Measurements from ENCODE around the gene CPD.

CPD gene

DNA sequence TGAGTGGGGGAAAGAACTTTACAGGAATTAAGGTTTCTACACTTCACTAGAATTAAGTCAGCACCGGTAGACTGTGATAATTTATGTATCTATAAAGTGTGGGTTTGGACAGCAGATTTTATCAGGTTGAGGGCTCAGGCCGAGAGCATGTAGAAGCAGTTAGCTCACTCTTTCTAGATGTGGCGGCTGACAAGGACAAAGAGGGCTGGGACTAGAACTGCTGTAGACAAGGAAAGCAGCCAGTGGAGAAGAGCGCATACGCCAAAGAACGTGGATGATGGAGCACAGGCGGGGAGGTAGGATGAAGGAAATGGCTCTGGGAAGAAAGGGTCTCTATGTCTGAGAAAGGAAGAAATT, 98.0 kb downstream of the CPD start:
- H3F3A ChIP-seq (ENCODE audit: insufficient read depth): peaks cover 3% of the 10 kb centered on the region; the same call in 1 of the 2 replicates
- no peak overlapping the region for H3K27ac ChIP-seq (ENCODE audit: low read depth, low read length)
- peak overlapping the region; percentile 90 for H2AFZ ChIP-seq (ENCODE audit: low read depth, low read length, severe bottlenecking)
- no peaks in the 10 kb centered on the region for H3K27me3 ChIP-seq (ENCODE audit: low read length)
- H3K4me2 ChIP-seq (ENCODE audit: low read depth, low read length, poor library complexity, severe bottlenecking): peak overlapping the region; percentile 52
- H3K4me3 ChIP-seq (ENCODE audit: insufficient read depth, low read length, poor library complexity, severe bottlenecking): peak overlapping the region; percentile 30
- H3K9me3 ChIP-seq (ENCODE audit: insufficient read depth, low read length): no peaks in the 10 kb centered on the region
- peaks cover 25% of the 10 kb centered on the region for H3K79me2 ChIP-seq (ENCODE audit: insufficient read depth, low read length)
- TF ChIP-seq EZH2phosphoT487 (conservative IDR thresholded peaks at IDR 0.05; ENCODE audit: low read length): no peak
- TF ChIP-seq, protein P1, sequence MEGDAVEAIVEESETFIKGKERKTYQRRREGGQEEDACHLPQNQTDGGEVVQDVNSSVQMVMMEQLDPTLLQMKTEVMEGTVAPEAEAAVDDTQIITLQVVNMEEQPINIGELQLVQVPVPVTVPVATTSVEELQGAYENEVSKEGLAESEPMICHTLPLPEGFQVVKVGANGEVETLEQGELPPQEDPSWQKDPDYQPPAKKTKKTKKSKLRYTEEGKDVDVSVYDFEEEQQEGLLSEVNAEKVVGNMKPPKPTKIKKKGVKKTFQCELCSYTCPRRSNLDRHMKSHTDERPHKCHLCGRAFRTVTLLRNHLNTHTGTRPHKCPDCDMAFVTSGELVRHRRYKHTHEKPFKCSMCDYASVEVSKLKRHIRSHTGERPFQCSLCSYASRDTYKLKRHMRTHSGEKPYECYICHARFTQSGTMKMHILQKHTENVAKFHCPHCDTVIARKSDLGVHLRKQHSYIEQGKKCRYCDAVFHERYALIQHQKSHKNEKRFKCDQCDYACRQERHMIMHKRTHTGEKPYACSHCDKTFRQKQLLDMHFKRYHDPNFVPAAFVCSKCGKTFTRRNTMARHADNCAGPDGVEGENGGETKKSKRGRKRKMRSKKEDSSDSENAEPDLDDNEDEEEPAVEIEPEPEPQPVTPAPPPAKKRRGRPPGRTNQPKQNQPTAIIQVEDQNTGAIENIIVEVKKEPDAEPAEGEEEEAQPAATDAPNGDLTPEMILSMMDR (IDR thresholded peaks at IDR 0.05; ENCODE audit: insufficient read depth, low read length, poor library complexity, severe bottlenecking): no peak
- H3K36me3 ChIP-seq (ENCODE audit: low read length): peaks cover 4% of the 10 kb centered on the region; the same call in 1 of the 2 replicates
- peak overlapping the region; percentile 83 for H3K9ac ChIP-seq (ENCODE audit: low read length)
- H4K20me1 ChIP-seq (ENCODE audit: low read depth, low read length): no peaks in the 10 kb centered on the region
- H3K9me2 ChIP-seq (replicated peaks; ENCODE audit: insufficient read depth, low read length): no peaks in the 10 kb centered on the region

DNA sequence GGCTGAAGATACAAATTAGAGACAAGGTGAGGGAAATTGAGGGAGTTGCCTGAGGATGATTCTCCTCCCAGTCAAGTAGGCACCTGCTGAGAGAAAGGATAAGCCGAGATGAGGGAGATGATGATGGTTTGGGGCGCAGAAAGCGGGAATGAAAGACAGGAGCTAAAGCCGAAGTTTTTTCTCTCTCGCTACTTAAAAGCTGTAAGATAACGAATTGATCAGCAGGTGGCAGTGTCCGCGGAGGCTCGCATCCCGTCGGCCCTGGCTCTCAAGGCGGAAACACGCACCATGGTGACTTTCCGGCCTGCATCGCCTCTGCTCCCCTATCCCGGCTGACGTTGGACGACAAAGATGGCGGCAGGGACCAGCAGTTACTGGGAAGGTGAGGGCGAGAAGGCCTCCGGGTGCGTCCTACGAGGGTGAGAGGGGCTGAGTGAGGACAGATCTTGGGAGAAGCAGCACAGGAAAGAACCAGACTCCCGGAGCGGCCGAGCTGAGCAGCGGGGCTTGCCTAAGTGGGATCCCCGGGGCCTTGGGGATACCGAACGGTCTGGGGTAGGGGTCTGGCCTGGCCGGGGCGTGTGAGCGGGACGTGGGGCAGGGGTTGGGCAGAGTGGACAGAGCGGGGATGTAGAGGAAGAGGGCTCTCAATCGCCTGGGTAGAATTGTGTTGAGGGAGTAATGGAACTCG, 98.5 kb downstream of the CPD start, which contains the start of gene GOSR1:
GOSR1 (plus strand) TSS at position 326 of the 691 bp plus-strand sequence; CDS start at position 352, 26 bp downstream.
- H3K79me2 ChIP-seq (ENCODE audit: insufficient read depth, low read length): peaks cover 25% of the 10 kb centered on the region
- TF ChIP-seq, protein P1 (IDR thresholded peaks at IDR 0.05; ENCODE audit: insufficient read depth, low read length, poor library complexity, severe bottlenecking): peak; percentile 51
- no peak for TF ChIP-seq EZH2phosphoT487 (conservative IDR thresholded peaks at IDR 0.05; ENCODE audit: low read length)
- H3K27ac ChIP-seq (ENCODE audit: low read depth, low read length): 0 out of 2 replicates have a peak within 1 kb of the TSS, but pooled peaks have one; percentile 22
- H3K9ac ChIP-seq (ENCODE audit: low read length): peak within 1 kb of the TSS; percentile 83
- no peaks in the 10 kb centered on the region for H3K9me3 ChIP-seq (ENCODE audit: insufficient read depth, low read length)
- peaks cover 6% of the 10 kb centered on the region; the same call in 1 of the 2 replicates for H3K36me3 ChIP-seq (ENCODE audit: low read length)
- H4K20me1 ChIP-seq (ENCODE audit: low read depth, low read length): no peaks in the 10 kb centered on the region
- no peaks in the 10 kb centered on the region for H3K27me3 ChIP-seq (ENCODE audit: low read length)
- H3K4me2 ChIP-seq (ENCODE audit: low read depth, low read length, poor library complexity, severe bottlenecking): peak within 1 kb of the TSS; percentile 74
- peak within 1 kb of the TSS; percentile 82 for H3K4me3 ChIP-seq (ENCODE audit: insufficient read depth, low read length, poor library complexity, severe bottlenecking)
- H3F3A ChIP-seq (ENCODE audit: insufficient read depth): peaks cover 3% of the 10 kb centered on the region; the same call in 1 of the 2 replicates
- H3K9me2 ChIP-seq (replicated peaks; ENCODE audit: insufficient read depth, low read length): no peaks in the 10 kb centered on the region
- H2AFZ ChIP-seq (ENCODE audit: low read depth, low read length, severe bottlenecking): peak within 1 kb of the TSS; percentile 90

DNA sequence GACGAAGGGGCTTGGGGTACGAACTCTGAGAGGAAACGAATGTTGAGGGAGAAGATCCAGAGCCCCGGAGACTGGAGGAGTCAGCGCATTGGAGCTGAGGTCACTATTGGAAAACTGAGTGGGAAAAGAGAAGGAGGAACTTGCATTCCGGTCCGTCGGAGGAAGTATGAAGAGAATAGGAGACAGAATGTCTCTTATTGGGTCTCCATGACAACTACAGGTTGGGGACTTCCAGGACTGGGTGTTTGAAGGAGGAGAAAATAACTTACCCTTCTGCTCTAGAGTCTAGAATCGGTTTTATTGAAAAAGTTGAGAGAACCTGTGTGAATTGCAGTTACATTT, 99.0 kb downstream of the CPD start:
- Histone ChIP-seq H3K27me3 (ENCODE audit: low read length) (no peaks in the 10 kb centered on the region), H2AFZ (ENCODE audit: low read depth, low read length, severe bottlenecking) (peak overlapping the region; percentile 87), H3K79me2 (ENCODE audit: insufficient read depth, low read length) (peaks cover 25% of the 10 kb centered on the region), H3K9me3 (ENCODE audit: insufficient read depth, low read length) (no peaks in the 10 kb centered on the region), H3K9ac (ENCODE audit: low read length) (peak overlapping the region; percentile 83), H3K9me2 (replicated peaks; ENCODE audit: insufficient read depth, low read length) (no peaks in the 10 kb centered on the region), H3K27ac (ENCODE audit: low read depth, low read length) (0 out of 2 replicates have a peak overlapping the region, but pooled peaks have one; percentile 22), H3K36me3 (ENCODE audit: low read length) (peaks cover 11% of the 10 kb centered on the region; the same call in 1 of the 2 replicates), H4K20me1 (ENCODE audit: low read depth, low read length) (no peaks in the 10 kb centered on the region), H3K4me2 (ENCODE audit: low read depth, low read length, poor library complexity, severe bottlenecking) (peak overlapping the region; percentile 74), H3K4me3 (ENCODE audit: insufficient read depth, low read length, poor library complexity, severe bottlenecking) (peak overlapping the region; percentile 82), H3F3A (ENCODE audit: insufficient read depth) (peaks cover 3% of the 10 kb centered on the region; the same call in 1 of the 2 replicates)
- TF ChIP-seq, protein P1 (IDR thresholded peaks at IDR 0.05; ENCODE audit: insufficient read depth, low read length, poor library complexity, severe bottlenecking): no peak
- TF ChIP-seq EZH2phosphoT487 (conservative IDR thresholded peaks at IDR 0.05; ENCODE audit: low read length): no peak
